Mucosa of stomach (tissue), 1 donor: ENCODE measurements around the gene DISC1.

ENCODE experiments used
- H3K27me3 ChIP-seq: one replicate; pipeline ENCODE4 v1.7.0; 2013; ENCODE audit warnings: mild to moderate bottlenecking, low read length; ENCODE audit not compliant: control insufficient read depth, insufficient read depth
- H3K36me3 ChIP-seq: one replicate; pipeline ENCODE4 v1.7.0; 2013; ENCODE audit warnings: low read length; ENCODE audit not compliant: control insufficient read depth, insufficient read depth
- H3K4me1 ChIP-seq: one replicate; pipeline ENCODE4 v1.7.0; 2013; ENCODE audit warnings: mild to moderate bottlenecking, low read length; ENCODE audit not compliant: control insufficient read depth, insufficient read depth
- H3K4me3 ChIP-seq: one replicate; pipeline ENCODE4 v1.7.0; 2013; ENCODE audit warnings: low read length
- H3K9ac ChIP-seq: one replicate; pipeline ENCODE4 v1.7.0; 2013; ENCODE audit warnings: mild to moderate bottlenecking, low read length, moderate library complexity
- H3K9me3 ChIP-seq: one replicate; pipeline ENCODE4 v1.7.0; 2013; ENCODE audit warnings: mild to moderate bottlenecking, low read length, moderate library complexity; ENCODE audit not compliant: control insufficient read depth
- donor health status: Pancreatic carcinoma.

DISC1 gene

DNA sequence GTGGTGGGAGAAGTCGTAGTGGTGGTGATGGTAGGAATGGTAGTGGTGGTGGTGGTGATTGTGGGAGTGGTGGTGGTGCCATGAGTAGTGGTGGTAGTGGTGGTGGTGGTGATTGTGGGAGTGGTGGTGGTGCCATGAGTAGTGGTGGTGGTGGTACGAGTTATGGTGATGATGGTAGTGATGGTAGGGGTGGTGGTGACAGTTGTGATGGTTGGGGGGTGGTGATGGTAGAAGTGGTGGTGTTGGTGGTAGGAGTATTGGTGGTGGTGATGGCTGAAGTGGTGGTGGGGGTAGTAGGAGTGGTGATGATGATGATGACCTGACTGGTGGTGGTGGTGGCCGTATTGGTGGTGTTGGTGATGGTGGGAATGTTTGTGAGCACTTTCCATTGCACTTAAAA lies 107.1 kb downstream of the DISC1 start:
- no peaks in the 10 kb centered on the region for H3K4me1 ChIP-seq
- no peak overlapping the region for H3K4me3 ChIP-seq
- no peak overlapping the region for H3K9ac ChIP-seq
- H3K36me3 ChIP-seq = no peaks in the 10 kb centered on the region
- H3K27me3 ChIP-seq = no peaks in the 10 kb centered on the region
- no peaks in the 10 kb centered on the region for H3K9me3 ChIP-seq

DNA sequence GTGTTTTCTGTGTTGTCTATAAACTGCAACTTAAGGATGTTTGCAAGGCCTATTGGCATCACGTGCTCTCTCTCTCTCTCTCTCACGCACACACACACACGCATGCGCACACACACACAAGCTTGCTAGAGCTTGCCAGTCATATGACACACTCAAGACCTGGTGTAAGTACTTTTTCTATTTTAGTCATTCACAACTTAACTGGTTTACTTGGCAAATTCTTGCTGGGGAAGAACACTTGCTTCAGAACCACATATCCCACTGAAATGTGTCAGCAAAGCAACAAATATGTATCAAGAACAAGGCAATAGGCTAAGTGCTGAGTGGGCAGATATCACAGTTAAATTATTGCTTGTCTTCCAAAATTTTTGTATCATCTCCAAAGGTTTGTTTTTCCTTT lies 107.8 kb downstream of the DISC1 start:
- Histone ChIP-seq H3K4me3 (no peak overlapping the region), H3K9ac (no peak overlapping the region), H3K9me3 (no peaks in the 10 kb centered on the region), H3K36me3 (no peaks in the 10 kb centered on the region), H3K27me3 (no peaks in the 10 kb centered on the region), H3K4me1 (no peaks in the 10 kb centered on the region)

- Histone ChIP-seq H3K27me3 (no peaks in the 10 kb centered on the region), H3K4me1 (no peaks in the 10 kb centered on the region), H3K36me3 (no peaks in the 10 kb centered on the region), H3K4me3 (no peak overlapping the region), H3K9ac (no peak overlapping the region), H3K9me3 (no peaks in the 10 kb centered on the region)
Measured at GRCh38 chr1:231735411-231735810, 108.8 kb downstream of the DISC1 start.

DNA sequence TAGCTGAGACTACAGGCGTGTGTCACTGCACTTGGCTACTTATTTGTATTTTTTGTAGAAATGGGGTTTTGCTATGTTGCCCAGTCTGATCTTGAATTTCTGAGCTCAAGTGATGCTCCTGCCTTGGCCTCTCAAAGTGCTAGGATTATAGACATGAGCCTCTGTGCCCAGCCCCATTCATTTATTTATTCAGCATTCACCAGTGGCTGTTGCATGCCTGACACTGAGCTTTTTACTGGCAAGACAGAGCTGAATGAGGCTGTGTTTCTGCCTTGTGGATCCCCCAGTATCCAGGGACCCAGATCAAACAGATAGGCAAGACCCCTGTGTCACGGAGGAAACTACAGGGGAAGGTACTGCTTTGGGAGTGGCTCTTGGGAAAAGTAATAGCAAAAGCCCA lies 109.4 kb downstream of the DISC1 start:
- Histone ChIP-seq H3K4me3 (no peak overlapping the region), H3K27me3 (no peaks in the 10 kb centered on the region), H3K36me3 (no peaks in the 10 kb centered on the region), H3K4me1 (no peaks in the 10 kb centered on the region), H3K9ac (no peak overlapping the region), H3K9me3 (no peaks in the 10 kb centered on the region)

- Histone ChIP-seq H3K4me3 (no peak overlapping the region), H3K4me1 (no peaks in the 10 kb centered on the region), H3K9ac (no peak overlapping the region), H3K36me3 (no peaks in the 10 kb centered on the region), H3K27me3 (no peaks in the 10 kb centered on the region), H3K9me3 (no peaks in the 10 kb centered on the region)
Measured at GRCh38 chr1:231736464-231736863, 109.9 kb downstream of the DISC1 start.

DNA sequence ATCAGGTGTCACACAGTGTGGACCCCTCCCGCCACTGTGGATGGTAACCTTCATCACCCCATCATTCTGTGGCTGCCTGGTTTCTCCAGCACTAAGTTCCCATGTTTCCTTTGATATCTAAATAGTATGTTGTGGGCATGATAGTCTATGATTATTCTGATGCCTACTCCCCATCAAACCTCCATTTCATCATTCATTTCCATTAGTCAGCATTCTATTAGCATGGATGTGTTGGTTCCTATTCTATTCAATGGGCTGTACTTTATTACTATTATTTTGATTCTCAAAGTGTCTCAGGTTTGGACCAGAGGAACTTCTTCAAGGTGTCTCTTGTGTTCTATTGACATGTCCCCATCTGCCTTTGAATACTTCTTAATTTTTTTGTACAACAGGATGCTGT lies 112.0 kb downstream of the DISC1 start:
- no peak overlapping the region for H3K4me3 ChIP-seq
- no peaks in the 10 kb centered on the region for H3K4me1 ChIP-seq
- no peak overlapping the region for H3K9ac ChIP-seq
- H3K36me3 ChIP-seq = no peaks in the 10 kb centered on the region
- H3K9me3 ChIP-seq = no peaks in the 10 kb centered on the region
- no peaks in the 10 kb centered on the region for H3K27me3 ChIP-seq

DNA sequence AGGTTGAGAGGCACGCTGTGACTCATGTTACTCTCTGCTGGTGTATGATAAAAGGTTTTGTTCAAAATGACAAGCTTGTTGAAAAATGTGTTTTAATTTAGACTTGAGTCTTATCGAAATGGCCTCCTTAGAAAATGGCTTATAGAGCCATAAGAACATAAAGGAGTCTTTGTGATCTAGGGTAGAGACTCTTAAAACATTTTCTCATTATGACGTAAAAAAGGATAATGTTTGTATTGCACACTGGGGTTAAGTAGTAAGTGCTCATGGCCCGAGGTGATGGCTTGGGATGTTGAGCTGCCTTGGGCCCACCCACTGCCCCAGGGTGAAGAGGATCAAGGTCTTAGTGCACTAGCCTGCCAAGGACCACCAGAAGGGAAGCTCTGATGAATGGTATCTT lies 117.4 kb downstream of the DISC1 start:
- Histone ChIP-seq H3K36me3 (no peaks in the 10 kb centered on the region), H3K27me3 (no peaks in the 10 kb centered on the region), H3K4me3 (no peak overlapping the region), H3K9ac (no peak overlapping the region), H3K4me1 (no peaks in the 10 kb centered on the region), H3K9me3 (no peaks in the 10 kb centered on the region)

- H3K36me3 ChIP-seq = no peaks in the 10 kb centered on the region
Measured at GRCh38 chr1:231748760-231749415, 122.3 kb downstream of the DISC1 start.

GRCh38 chr1:231750296-231750695 lies 123.7 kb downstream of the DISC1 start:
- Histone ChIP-seq H3K27me3 (no peaks in the 10 kb centered on the region), H3K9ac (no peak overlapping the region), H3K4me3 (no peak overlapping the region), H3K36me3 (no peaks in the 10 kb centered on the region), H3K9me3 (no peaks in the 10 kb centered on the region), H3K4me1 (peaks cover 3% of the 10 kb centered on the region)

More at GRCh38 chr1:231748760-231749415, 122.3 kb downstream of the DISC1 start:
- Histone ChIP-seq H3K4me3 (no peak overlapping the region), H3K9me3 (no peaks in the 10 kb centered on the region), H3K27me3 (no peaks in the 10 kb centered on the region), H3K4me1 (peaks cover 3% of the 10 kb centered on the region), H3K9ac (no peak overlapping the region)

GRCh38 chr1:231750818-231751362 lies 124.3 kb downstream of the DISC1 start:
- H3K4me1 ChIP-seq = peaks cover 3% of the 10 kb centered on the region
- no peaks in the 10 kb centered on the region for H3K27me3 ChIP-seq
- H3K36me3 ChIP-seq = no peaks in the 10 kb centered on the region
- no peak overlapping the region for H3K4me3 ChIP-seq
- H3K9me3 ChIP-seq = no peaks in the 10 kb centered on the region
- H3K9ac ChIP-seq = no peak overlapping the region

GRCh38 chr1:231751415-231751814 lies 124.8 kb downstream of the DISC1 start:
- H3K4me1 ChIP-seq = peaks cover 3% of the 10 kb centered on the region
- no peak overlapping the region for H3K9ac ChIP-seq
- no peaks in the 10 kb centered on the region for H3K9me3 ChIP-seq
- H3K36me3 ChIP-seq = no peaks in the 10 kb centered on the region
- no peak overlapping the region for H3K4me3 ChIP-seq
- no peaks in the 10 kb centered on the region for H3K27me3 ChIP-seq

DNA sequence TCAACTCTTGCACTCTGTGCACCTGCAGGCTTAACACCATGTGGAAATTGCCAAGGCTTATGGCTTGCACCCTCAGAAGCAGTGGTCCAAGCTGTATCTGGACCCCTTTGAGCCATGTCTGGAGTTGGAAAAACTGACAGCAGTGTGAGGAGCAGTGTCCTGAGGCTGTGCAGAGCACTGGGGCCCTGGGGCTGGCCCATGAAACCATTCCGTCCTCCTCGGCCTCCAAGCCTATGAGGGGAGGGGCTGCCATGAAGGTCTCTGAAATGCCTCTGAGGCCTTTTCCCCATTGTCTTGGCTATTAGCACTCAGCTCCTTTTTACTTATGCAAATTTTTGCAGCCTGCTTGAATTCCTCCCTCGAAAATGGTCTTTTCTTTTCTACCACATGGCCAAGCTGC lies 126.7 kb downstream of the DISC1 start:
- H3K27me3 ChIP-seq = no peaks in the 10 kb centered on the region
- H3K4me1 ChIP-seq = peaks cover 3% of the 10 kb centered on the region
- H3K9me3 ChIP-seq = no peaks in the 10 kb centered on the region
- H3K9ac ChIP-seq = no peak overlapping the region
- H3K4me3 ChIP-seq = no peak overlapping the region
- no peaks in the 10 kb centered on the region for H3K36me3 ChIP-seq

DNA sequence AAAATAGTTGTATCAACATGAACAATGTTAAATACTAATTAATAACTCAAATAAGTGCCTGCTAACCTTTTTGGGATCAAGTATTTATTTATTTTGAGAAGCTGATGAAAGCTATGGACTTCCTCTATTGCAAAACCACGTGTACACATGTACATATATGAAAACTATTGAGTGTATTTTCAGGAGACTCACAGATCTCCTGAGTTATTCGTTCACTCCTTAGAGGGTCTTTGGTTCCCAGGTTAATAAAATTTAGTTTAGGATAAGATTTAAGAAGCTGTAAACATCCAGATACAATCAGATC lies 130.5 kb downstream of the DISC1 start:
- H3K4me1 ChIP-seq = no peaks in the 10 kb centered on the region
- no peak overlapping the region for H3K4me3 ChIP-seq
- no peaks in the 10 kb centered on the region for H3K9me3 ChIP-seq
- H3K36me3 ChIP-seq = no peaks in the 10 kb centered on the region
- H3K27me3 ChIP-seq = no peaks in the 10 kb centered on the region
- no peak overlapping the region for H3K9ac ChIP-seq
